Measurements from ENCODE around the gene TCF20.

- TF ChIP-seq, protein P1, sequence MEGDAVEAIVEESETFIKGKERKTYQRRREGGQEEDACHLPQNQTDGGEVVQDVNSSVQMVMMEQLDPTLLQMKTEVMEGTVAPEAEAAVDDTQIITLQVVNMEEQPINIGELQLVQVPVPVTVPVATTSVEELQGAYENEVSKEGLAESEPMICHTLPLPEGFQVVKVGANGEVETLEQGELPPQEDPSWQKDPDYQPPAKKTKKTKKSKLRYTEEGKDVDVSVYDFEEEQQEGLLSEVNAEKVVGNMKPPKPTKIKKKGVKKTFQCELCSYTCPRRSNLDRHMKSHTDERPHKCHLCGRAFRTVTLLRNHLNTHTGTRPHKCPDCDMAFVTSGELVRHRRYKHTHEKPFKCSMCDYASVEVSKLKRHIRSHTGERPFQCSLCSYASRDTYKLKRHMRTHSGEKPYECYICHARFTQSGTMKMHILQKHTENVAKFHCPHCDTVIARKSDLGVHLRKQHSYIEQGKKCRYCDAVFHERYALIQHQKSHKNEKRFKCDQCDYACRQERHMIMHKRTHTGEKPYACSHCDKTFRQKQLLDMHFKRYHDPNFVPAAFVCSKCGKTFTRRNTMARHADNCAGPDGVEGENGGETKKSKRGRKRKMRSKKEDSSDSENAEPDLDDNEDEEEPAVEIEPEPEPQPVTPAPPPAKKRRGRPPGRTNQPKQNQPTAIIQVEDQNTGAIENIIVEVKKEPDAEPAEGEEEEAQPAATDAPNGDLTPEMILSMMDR (IDR thresholded peaks at IDR 0.05): no peak
- no peak for TF ChIP-seq POLR2A (IDR thresholded peaks at IDR 0.05)
These were observed 44.4 kb upstream of the TCF20 start for GRCh38 chr22:42314709-42315391.
